ENCODE data around the gene SUMO4. TPM values are rescaled to one million over a fixed set of nuclear protein-coding genes. Genes with fewer than 3 reads are reported as not detected.

SUMO4 gene
- total and polyA plus RNA-seq, 11 donors = 0.26 to 1.5 (median 0.53) TPM; not detected in 2

- no peak for DNase-seq
- H3K27me3 ChIP-seq = peaks cover 0 to 12% (median 0%) of the 10 kb centered on the region in 9 donors
- no peak for ATAC-seq
- 70 to 81% (median 76%) methylated on average over 1 of the region's 1 CpG for WGBS, 4 donors
- H3K27ac ChIP-seq = no peak overlapping the region
- H3K36me3 ChIP-seq = no peaks in the 10 kb centered on the region
- H3K4me1 ChIP-seq = peaks cover 0 to 7% (median 0%) of the 10 kb centered on the region in 12 donors
- H3K4me3 ChIP-seq = no peak overlapping the region
- TF ChIP-seq CTCF (IDR thresholded peaks at IDR 0.05) = no peak
- no peak for TF ChIP-seq POLR2A (IDR thresholded peaks at IDR 0.05)
- no peaks in the 10 kb centered on the region for H3K9me3 ChIP-seq
- intact Hi-C loops (cut with DNase I) = loop anchor here (2.0 to 10.0 kb wide), 11 partner anchors 81 to 859 kb away; partner anchors contain the start of gene TAB2 (in 2 of the 10)
These were observed 33.8 kb downstream of the SUMO4 start for GRCh38 chr6:149433881-149434280.

GRCh38 chr6:149435919-149436586, 36.0 kb downstream of the SUMO4 start:
- Histone ChIP-seq H3K4me3 (no peak overlapping the region), H3K4me1 (peaks cover 0 to 7% (median 0%) of the 10 kb centered on the region in 12 donors), H3K27me3 (peaks cover 0 to 9% (median 0%) of the 10 kb centered on the region in 9 donors), H3K36me3 (no peaks in the 10 kb centered on the region), H3K27ac (no peak overlapping the region), H3K9me3 (no peaks in the 10 kb centered on the region)
- TF ChIP-seq CTCF (IDR thresholded peaks at IDR 0.05) (no peak), POLR2A (IDR thresholded peaks at IDR 0.05) (no peak)
- ATAC-seq = peak in 1 of 4 donors; percentile 21
- WGBS, 4 donors = 85 to 94% (median 86%) methylated on average over 2 to 13 of the region's 13 CpGs
- intact Hi-C loops (cut with DNase I) = loop anchor here in 4 of 10 donors (5.0 to 10.0 kb wide), 4 partner anchors 79 to 861 kb away; partner anchors contain the start of gene TAB2 (in 2 of the 4)
- DNase-seq = no peak

GRCh38 chr6:149436647-149437046, 36.6 kb downstream of the SUMO4 start:
- Histone ChIP-seq H3K4me3 (no peak overlapping the region), H3K27ac (no peak overlapping the region), H3K36me3 (no peaks in the 10 kb centered on the region), H3K9me3 (no peaks in the 10 kb centered on the region), H3K27me3 (peaks cover 0 to 9% (median 0%) of the 10 kb centered on the region in 9 donors), H3K4me1 (peaks cover 0 to 7% (median 0%) of the 10 kb centered on the region in 12 donors)
- TF ChIP-seq POLR2A (IDR thresholded peaks at IDR 0.05) (no peak), CTCF (IDR thresholded peaks at IDR 0.05) (no peak)
- intact Hi-C loops (cut with DNase I) = loop anchor here in 4 of 10 donors (5.0 to 10.0 kb wide), 4 partner anchors 78 to 862 kb away; partner anchors contain the start of gene TAB2 (in 2 of the 4)
- DNase-seq (no peak), ATAC-seq (no peak)
- 94 to 96% (median 95%) methylated on average over 11 to 12 of the region's 12 CpGs for WGBS, 4 donors

- ATAC-seq = no peak
- Histone ChIP-seq H3K36me3 (no peaks in the 10 kb centered on the region), H3K27ac (no peak overlapping the region), H3K4me3 (no peak overlapping the region), H3K9me3 (no peaks in the 10 kb centered on the region), H3K4me1 (peaks cover 0 to 2% (median 0%) of the 10 kb centered on the region in 12 donors), H3K27me3 (peaks cover 0 to 9% (median 0%) of the 10 kb centered on the region in 9 donors)
- WGBS, 4 donors = 90 to 96% (median 92%) methylated on average over 3 of the region's 3 CpGs
- intact Hi-C loops (cut with DNase I) = loop anchor here in 4 of 10 donors (5.0 to 10.0 kb wide), 4 partner anchors 78 to 862 kb away; partner anchors contain the start of gene TAB2 (in 2 of the 4)
- TF ChIP-seq POLR2A (IDR thresholded peaks at IDR 0.05) (no peak), CTCF (IDR thresholded peaks at IDR 0.05) (no peak)
- DNase-seq = no peak
These were observed 37.1 kb downstream of the SUMO4 start for GRCh38 chr6:149437212-149437611.
